Measurements from ENCODE around the gene TAS1R2. TPM values are rescaled to one million over a fixed set of nuclear protein-coding genes. Genes with fewer than 3 reads are reported as not detected.
A peak's percentile ranks its signal among the peaks of the same experiment; 100 is the strongest.

TAS1R2 gene
- polyA plus RNA-seq, 2 of the 4 experiments (the other 2 are of a cell fraction) = not detected

- ChIA-PET CTCF (interaction anchor here (0.6 to 9.6 kb wide), 40 partner anchors 9 to 466 kb away, joined by 3 to 73 read pairs (median 4); no protein-coding TSS in a partner anchor), POLR2A (no interaction called here)
- ATAC-seq = peak; percentile 87 to 97
- FAIRE-seq = no peak
- DNase-seq (ENCODE audit: low read depth in 1 of 2, low spot score in 1 of 2) = peak; percentile 81 to 87
- Histone ChIP-seq H3K27ac (no peak overlapping the region), H3K9me3 (no peaks in the 10 kb centered on the region), H3K4me3 (no peak overlapping the region), H3K4me1 (no peaks in the 10 kb centered on the region), H3K4me2 (no peak overlapping the region)
- TF ChIP-seq USF2 (IDR thresholded peaks at IDR 0.05) = no peak
- no peak for TF ChIP-seq EP300 (IDR thresholded peaks at IDR 0.05)
- no peak for TF ChIP-seq ZC3H11A (IDR thresholded peaks at IDR 0.05)
- TF ChIP-seq HOXB13 (CRISPR knock-in tag; IDR thresholded peaks at IDR 0.05; ENCODE audit: low read depth) = no peak
- TF ChIP-seq SMC3 (IDR thresholded peaks at IDR 0.05) = peak; percentile 53
- TF ChIP-seq CEBPB (IDR thresholded peaks at IDR 0.05) = no peak
- no peak for TF ChIP-seq GATA3 (IDR thresholded peaks at IDR 0.05; ENCODE audit: borderline replicate concordance)
- TF ChIP-seq NFE2L2 (conservative IDR thresholded peaks at IDR 0.05; ENCODE audit: low read length) = no peak
- TF ChIP-seq CHD2 (IDR thresholded peaks at IDR 0.05; ENCODE audit: low read length, partially characterized antibody) = no peak
- TF ChIP-seq FOXS1 (CRISPR knock-in tag; IDR thresholded peaks at IDR 0.05) = no peak
- no peak for TF ChIP-seq ELK1 (IDR thresholded peaks at IDR 0.05; ENCODE audit: low read depth, low read length)
- no peak for TF ChIP-seq KDM5A (IDR thresholded peaks at IDR 0.05)
- no peak for TF ChIP-seq HOXB5 (CRISPR knock-in tag; IDR thresholded peaks at IDR 0.05)
- TF ChIP-seq RFX5 (IDR thresholded peaks at IDR 0.05) = no peak
- no peak for TF ChIP-seq CBX8 (IDR thresholded peaks at IDR 0.05)
- peak; percentile 84 for TF ChIP-seq ZFP36 (IDR thresholded peaks at IDR 0.05; ENCODE audit: borderline replicate concordance, partially characterized antibody)
- no peak for TF ChIP-seq ZSCAN20 (CRISPR knock-in tag; IDR thresholded peaks at IDR 0.05)
- TF ChIP-seq RAD21 (conservative IDR thresholded peaks at IDR 0.05 in 1 of 2, IDR thresholded peaks at IDR 0.05 in 1 of 2) = peak; percentile 75
- TF ChIP-seq CHD4 (IDR thresholded peaks at IDR 0.05; ENCODE audit: borderline replicate concordance) = no peak
- no peak for TF ChIP-seq NR3C1 (IDR thresholded peaks at IDR 0.05)
- no peak for TF ChIP-seq EHMT2 (IDR thresholded peaks at IDR 0.05; ENCODE audit: low read depth)
- no peak for TF ChIP-seq MAFK (IDR thresholded peaks at IDR 0.05; ENCODE audit: partially characterized antibody)
- TF ChIP-seq REST (IDR thresholded peaks at IDR 0.05) = no peak
- no peak for TF ChIP-seq HES2 (IDR thresholded peaks at IDR 0.05)
- no peak for TF ChIP-seq HOXA7 (CRISPR knock-in tag; IDR thresholded peaks at IDR 0.05)
- no peak for TF ChIP-seq FOSL2 (IDR thresholded peaks at IDR 0.05)
- no peak for TF ChIP-seq FOSL2 (CRISPR knock-in tag; IDR thresholded peaks at IDR 0.05)
- no peak for TF ChIP-seq RCOR1 (IDR thresholded peaks at IDR 0.05; ENCODE audit: low read depth, low read length)
- peak; percentile 65 for TF ChIP-seq CTCF (IDR thresholded peaks at IDR 0.05)
- WGBS (ENCODE audit: missing lambda C conversion rate) = 20% methylated on average over 3 of the region's 20 CpGs
Observed at GRCh38 chr1:18875107-18875795, 15.8 kb upstream of the TAS1R2 start.

Data from A549 (cell line).